Hair follicle dermal papilla cell (primary cell): ENCODE data around the gene SP110. TPM values are rescaled to one million over a fixed set of nuclear protein-coding genes. Genes with fewer than 3 reads are reported as not detected.

Experiments used
- total RNA-seq: library from RNA; depleted of rRNA; stranded (reverse); fragments of >200 nt; gene quantifications from 2 replicates; pipeline ENCODE4 v1.2.3, GENCODE V29; 2012

The SP110 gene
- 15.9 and 19.1 TPM in 2 replicates for total RNA-seq

GRCh38 chr2:230219419-230220331, at the start of gene SP110:
TSS of gene SP110 (minus strand) at chr2:230219984. CDS start at chr2:230216927, 3,057 bp downstream.

GRCh38 chr2:230225486-230225885, 5.7 kb upstream of the SP110 start, which contains the start of gene SP140:
TSS of gene SP140 (plus strand) at chr2:230225736. CDS start at chr2:230225845, 109 bp downstream.

Other genes with a start within 250 kb of the SP110 start
- gene SLC16A14, start 151.1 kb downstream of the SP110 start, total RNA-seq = under 0.01 TPM in 1 of 2 replicates, not detected in the other
- 1.2 TPM in 1 of 2 replicates, not detected in the other for gene SP140, start 5.8 kb upstream of the SP110 start, total RNA-seq
- 14.8 and 20.2 TPM in 2 replicates for gene SP140L, start 107.2 kb upstream of the SP110 start, total RNA-seq
- 122 and 150 TPM in 2 replicates for gene SP100, start 196.2 kb upstream of the SP110 start, total RNA-seq